Epithelial cell of esophagus (primary cell): ENCODE measurements around the gene SH2D6.

Source experiments
- DNase-seq: peaks from one replicate; pipeline ENCODE4 v3.0.0; 2010; ENCODE audit warnings: low read depth
- H3K4me3 ChIP-seq: 2 replicates; pipeline ENCODE4 v1.5.1; 2011; ENCODE audit warnings: mild to moderate bottlenecking, low read length, control low read depth
- CTCF ChIP-seq: IDR thresholded peaks from 2 replicates; pipeline ENCODE4 v1.5.1; 2011; ENCODE audit warnings: low read depth, mild to moderate bottlenecking, low read length, control low read depth, inconsistent platforms; ENCODE audit not compliant: insufficient read depth; ENCODE audit errors: missing control alignments

The SH2D6 gene

GRCh38 chr2:85418132-85419008, at the start of gene SH2D6:
Gene SH2D6 (plus strand): TSS chr2:85418714. CDS start chr2:85429466, 10,752 bp downstream.
- peak within 1 kb of the TSS; percentile 63 for H3K4me3 ChIP-seq
- peak; percentile 71 for DNase-seq
- TF ChIP-seq CTCF: no peak

- DNase-seq: no peak
- no peak overlapping the region for H3K4me3 ChIP-seq
- TF ChIP-seq CTCF: no peak
These were observed 49.6 kb upstream of the SH2D6 start for GRCh38 chr2:85368921-85369320.

GRCh38 chr2:85369500-85369899, 49.0 kb upstream of the SH2D6 start:
- no peak for DNase-seq
- no peak overlapping the region for H3K4me3 ChIP-seq
- TF ChIP-seq CTCF: no peak

- no peak overlapping the region for H3K4me3 ChIP-seq
- no peak for TF ChIP-seq CTCF
- DNase-seq: no peak
These were observed 47.5 kb upstream of the SH2D6 start for GRCh38 chr2:85371045-85371444.

- H3K4me3 ChIP-seq: no peak overlapping the region
- no peak for DNase-seq
- TF ChIP-seq CTCF: no peak
These were observed 42.0 kb upstream of the SH2D6 start for GRCh38 chr2:85376291-85377065.

- no peak for DNase-seq
- TF ChIP-seq CTCF: no peak
- H3K4me3 ChIP-seq: no peak overlapping the region
These were observed 41.4 kb upstream of the SH2D6 start for GRCh38 chr2:85377083-85377482.
